Neutrophil (primary cell): Measurements from ENCODE around the gene MYO1B.

Source experiments
- H3K27ac ChIP-seq: fragments of 200-600 bp; sonication (generic); 2 replicates; pipeline ENCODE4 v1.5.1; 2016; ENCODE audit warnings: mild to moderate bottlenecking, moderate library complexity
- H3K27me3 ChIP-seq: fragments of 200-600 bp; sonication (generic); 2 replicates; pipeline ENCODE4 v1.6.0; 2016; ENCODE audit warnings: mild to moderate bottlenecking
- H3K36me3 ChIP-seq: fragments of 200-600 bp; sonication (generic); 2 replicates; pipeline ENCODE4 v1.5.1; 2017
- H3K4me1 ChIP-seq, 2 experiments: fragments of 200-600 bp in 1 of 2; sonication (generic) in 1 of 2; 1 replicate in 1 of 2; 2 replicates in 1 of 2; pipeline versions ENCODE4 v1.5.1 to v1.6.1; 2013 to 2016; ENCODE audit warnings: low read depth in 1 of 2, low read length in 1 of 2, mild to moderate bottlenecking in 1 of 2, moderate library complexity in 1 of 2; ENCODE audit not compliant: control insufficient read depth in 1 of 2, insufficient read depth in 1 of 2
- H3K4me3 ChIP-seq, 2 experiments: fragments of 200-600 bp in 1 of 2; sonication (generic) in 1 of 2; 1 replicate in 1 of 2; 2 replicates in 1 of 2; pipeline ENCODE4 v1.5.1; 2013 to 2016; ENCODE audit warnings: low read depth in 1 of 2, low read length in 1 of 2, mild to moderate bottlenecking in 1 of 2, moderate library complexity in 1 of 2
- H3K9me3 ChIP-seq: fragments of 200-600 bp; sonication (generic); 2 replicates; pipeline ENCODE4 v1.5.1; 2016
- TF ChIP-seq, protein P1 (sequence below): fragments of 200-600 bp; sonication (generic); IDR thresholded peaks from 2 replicates; pipeline ENCODE4 v1.5.1; 2016; ENCODE audit warnings: antibody characterized with exemption

The MYO1B gene

DNA sequence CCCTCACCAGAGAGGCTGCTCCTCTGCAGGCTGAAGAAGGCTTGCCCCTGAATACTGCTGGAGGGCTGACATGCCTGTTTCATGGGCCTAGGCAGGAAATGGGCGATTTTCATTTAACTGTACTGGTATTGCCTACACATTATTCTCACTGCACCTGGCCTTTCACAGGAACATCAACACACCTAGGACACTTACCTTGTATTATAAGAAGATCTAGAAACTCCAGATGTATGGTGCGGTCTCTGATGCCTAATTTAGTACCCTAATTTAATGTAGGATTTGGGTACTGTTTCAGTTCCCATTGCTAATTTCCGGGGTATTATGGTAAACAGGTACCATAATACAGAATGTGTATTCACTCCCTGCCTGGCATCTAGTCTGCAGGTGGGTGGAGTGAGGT, 146.0 kb downstream of the MYO1B start:
- H3K4me3 ChIP-seq: no peak overlapping the region
- no peaks in the 10 kb centered on the region for H3K36me3 ChIP-seq
- H3K4me1 ChIP-seq: no peaks in the 10 kb centered on the region
- H3K27me3 ChIP-seq: no peaks in the 10 kb centered on the region
- TF ChIP-seq, protein P1, sequence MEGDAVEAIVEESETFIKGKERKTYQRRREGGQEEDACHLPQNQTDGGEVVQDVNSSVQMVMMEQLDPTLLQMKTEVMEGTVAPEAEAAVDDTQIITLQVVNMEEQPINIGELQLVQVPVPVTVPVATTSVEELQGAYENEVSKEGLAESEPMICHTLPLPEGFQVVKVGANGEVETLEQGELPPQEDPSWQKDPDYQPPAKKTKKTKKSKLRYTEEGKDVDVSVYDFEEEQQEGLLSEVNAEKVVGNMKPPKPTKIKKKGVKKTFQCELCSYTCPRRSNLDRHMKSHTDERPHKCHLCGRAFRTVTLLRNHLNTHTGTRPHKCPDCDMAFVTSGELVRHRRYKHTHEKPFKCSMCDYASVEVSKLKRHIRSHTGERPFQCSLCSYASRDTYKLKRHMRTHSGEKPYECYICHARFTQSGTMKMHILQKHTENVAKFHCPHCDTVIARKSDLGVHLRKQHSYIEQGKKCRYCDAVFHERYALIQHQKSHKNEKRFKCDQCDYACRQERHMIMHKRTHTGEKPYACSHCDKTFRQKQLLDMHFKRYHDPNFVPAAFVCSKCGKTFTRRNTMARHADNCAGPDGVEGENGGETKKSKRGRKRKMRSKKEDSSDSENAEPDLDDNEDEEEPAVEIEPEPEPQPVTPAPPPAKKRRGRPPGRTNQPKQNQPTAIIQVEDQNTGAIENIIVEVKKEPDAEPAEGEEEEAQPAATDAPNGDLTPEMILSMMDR: no peak
- H3K9me3 ChIP-seq: no peaks in the 10 kb centered on the region
- H3K27ac ChIP-seq: no peak overlapping the region

GRCh38 chr2:191394043-191394442, 148.8 kb downstream of the MYO1B start:
- H3K36me3 ChIP-seq: no peaks in the 10 kb centered on the region
- H3K9me3 ChIP-seq: no peaks in the 10 kb centered on the region
- H3K27ac ChIP-seq: no peak overlapping the region
- no peaks in the 10 kb centered on the region for H3K4me1 ChIP-seq
- TF ChIP-seq, protein P1: no peak
- no peaks in the 10 kb centered on the region for H3K27me3 ChIP-seq
- no peak overlapping the region for H3K4me3 ChIP-seq

DNA sequence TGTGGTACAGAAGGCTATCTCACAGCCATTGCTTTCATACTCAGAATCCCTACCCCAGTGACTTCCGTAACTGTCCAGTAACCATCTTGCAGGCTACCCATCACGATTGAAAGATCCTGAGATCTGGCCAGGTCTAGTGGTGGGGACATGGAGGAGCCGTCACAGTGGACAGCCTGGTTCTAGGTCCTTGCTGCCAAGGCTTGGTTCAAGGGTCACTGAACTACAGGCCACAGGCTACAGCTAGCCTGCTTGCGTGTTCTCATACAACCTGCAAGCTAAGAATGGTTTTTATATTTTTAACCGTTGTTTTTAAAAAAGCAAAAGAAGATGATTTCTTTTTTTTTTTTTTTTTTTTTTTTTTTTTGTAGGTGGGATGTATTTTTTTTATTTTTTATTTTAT, 151.6 kb downstream of the MYO1B start:
- no peaks in the 10 kb centered on the region for H3K36me3 ChIP-seq

GRCh38 chr2:191399601-191400000, 154.4 kb downstream of the MYO1B start:
- H3K27me3 ChIP-seq: no peaks in the 10 kb centered on the region
- no peaks in the 10 kb centered on the region for H3K4me1 ChIP-seq
- H3K27ac ChIP-seq: no peak overlapping the region
- H3K9me3 ChIP-seq: no peaks in the 10 kb centered on the region
- no peaks in the 10 kb centered on the region for H3K36me3 ChIP-seq
- TF ChIP-seq, protein P1: no peak
- H3K4me3 ChIP-seq: no peak overlapping the region

More for the DNA sequence above, 151.6 kb downstream of the MYO1B start:
- Histone ChIP-seq H3K4me1 (no peaks in the 10 kb centered on the region), H3K27ac (no peak overlapping the region), H3K4me3 (no peak overlapping the region), H3K27me3 (no peaks in the 10 kb centered on the region), H3K9me3 (no peaks in the 10 kb centered on the region)
- TF ChIP-seq, protein P1: no peak

DNA sequence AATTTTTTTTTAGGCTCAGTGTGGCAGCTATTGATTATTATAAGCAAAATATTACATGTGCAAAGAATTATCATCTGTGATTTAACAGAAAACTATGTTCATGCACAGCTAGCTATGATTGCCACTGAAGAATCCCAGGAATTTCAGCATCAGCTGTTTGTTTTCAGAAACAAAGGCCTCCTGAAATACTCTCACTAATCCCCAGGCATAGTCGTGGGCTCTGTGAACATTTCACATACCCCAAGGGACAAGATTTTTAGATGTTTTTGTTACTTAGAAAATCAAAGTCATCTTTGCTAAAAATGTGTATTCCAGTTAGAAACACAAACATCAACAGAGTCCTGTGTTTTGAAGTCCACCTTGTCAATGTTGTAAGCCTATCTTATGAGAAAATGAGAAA, 156.1 kb downstream of the MYO1B start:
- Histone ChIP-seq H3K4me1 (no peaks in the 10 kb centered on the region), H3K27me3 (no peaks in the 10 kb centered on the region), H3K4me3 (no peak overlapping the region), H3K9me3 (no peaks in the 10 kb centered on the region), H3K27ac (no peak overlapping the region), H3K36me3 (no peaks in the 10 kb centered on the region)
- TF ChIP-seq, protein P1: no peak
